SK-N-SH treated with all-trans-retinoic acid at 6 μM for 48 hours (cell line): ENCODE data around the gene ADAM30.

ENCODE experiments used
- ATAC-seq: fragments of 200-7000 bp; cut with Tn5 transposase; 3 replicates; pipeline ENCODE4 v1.9.1; 2020; ENCODE audit warnings: mild to moderate bottlenecking, moderate library complexity
- BACH2 ChIP-seq: fragments of 250-450 bp; sonication (Bioruptor Pico); IDR thresholded peaks from 2 replicates; pipeline ENCODE4 v1.9.0; 2021; ENCODE audit warnings: mild to moderate bottlenecking, borderline replicate concordance
- CSDC2 ChIP-seq: fragments of 250-450 bp; sonication (Bioruptor Pico); IDR thresholded peaks from 2 replicates; pipeline ENCODE4 v1.5.0; 2020; ENCODE audit warnings: mild to moderate bottlenecking, moderate library complexity
- ESRRG ChIP-seq: fragments of 250-450 bp; sonication (Bioruptor Pico); IDR thresholded peaks from 2 replicates; pipeline ENCODE4 v1.6.1; 2021; ENCODE audit warnings: mild to moderate bottlenecking
- GLIS3 ChIP-seq: fragments of 250-450 bp; sonication (Bioruptor Pico); IDR thresholded peaks from 2 replicates; pipeline ENCODE4 v1.5.0; 2020; ENCODE audit warnings: mild to moderate bottlenecking, moderate library complexity
- ISL1 ChIP-seq: fragments of 250-450 bp; sonication (Bioruptor Pico); IDR thresholded peaks from 2 replicates; pipeline ENCODE4 v2.1.2; 2022; ENCODE audit warnings: mild to moderate bottlenecking, moderate library complexity
- OSR1 ChIP-seq: fragments of 250-450 bp; sonication (Bioruptor Pico); IDR thresholded peaks from 2 replicates; pipeline ENCODE4 v1.8.0; 2022; ENCODE audit warnings: moderate library complexity, mild to moderate bottlenecking, inconsistent platforms
- PATZ1 ChIP-seq: fragments of 250-450 bp; sonication (Bioruptor Pico); IDR thresholded peaks from 2 replicates; pipeline ENCODE4 v1.8.0; 2020; ENCODE audit warnings: mild to moderate bottlenecking, moderate library complexity, borderline replicate concordance
- POU6F1 ChIP-seq: fragments of 250-450 bp; sonication (Bioruptor Pico); IDR thresholded peaks from 2 replicates; pipeline ENCODE4 v1.8.0; 2021; ENCODE audit warnings: low read depth, mild to moderate bottlenecking, moderate library complexity, borderline replicate concordance
- RARB ChIP-seq: fragments of 250-450 bp; sonication (Bioruptor Pico); IDR thresholded peaks from 2 replicates; pipeline ENCODE4 v1.8.0; 2021; ENCODE audit warnings: mild to moderate bottlenecking, moderate library complexity
- SNAI2 ChIP-seq: fragments of 250-450 bp; sonication (Bioruptor Pico); IDR thresholded peaks from 2 replicates; pipeline ENCODE4 v1.5.0; 2020; ENCODE audit warnings: mild to moderate bottlenecking, moderate library complexity
- TCF4 ChIP-seq: fragments of 250-450 bp; sonication (Bioruptor Pico); IDR thresholded peaks from 2 replicates; pipeline ENCODE4 v1.8.0; 2021; ENCODE audit warnings: mild to moderate bottlenecking, moderate library complexity, borderline replicate concordance
- TOX ChIP-seq: fragments of 250-450 bp; sonication (Bioruptor Pico); IDR thresholded peaks from 2 replicates; pipeline ENCODE4 v1.8.0; 2021; ENCODE audit warnings: mild to moderate bottlenecking, moderate library complexity, borderline replicate concordance
- TSHZ2 ChIP-seq: fragments of 250-450 bp; sonication (Bioruptor Pico); IDR thresholded peaks from 2 replicates; pipeline ENCODE4 v1.5.0; 2020; ENCODE audit warnings: mild to moderate bottlenecking, moderate library complexity
- ZC3H10 ChIP-seq: fragments of 250-450 bp; sonication (Bioruptor Pico); IDR thresholded peaks from 2 replicates; pipeline ENCODE4 v1.5.1; 2021; ENCODE audit warnings: mild to moderate bottlenecking, moderate library complexity
- ZFP3 ChIP-seq: fragments of 250-450 bp; sonication (Bioruptor Pico); IDR thresholded peaks from 2 replicates; pipeline ENCODE4 v1.5.0; 2020; ENCODE audit warnings: mild to moderate bottlenecking, moderate library complexity
- ZFP30 ChIP-seq: fragments of 450-650 bp; formaldehyde crosslinking; IDR thresholded peaks from 2 replicates; pipeline ENCODE4 v1.5.0; 2022; ENCODE audit warnings: mild to moderate bottlenecking, moderate library complexity
- ZNF565 ChIP-seq: fragments of 450-650 bp; formaldehyde crosslinking; conservative IDR thresholded peaks from 2 replicates; pipeline ENCODE4 v1.5.0; 2020; ENCODE audit warnings: low read depth, mild to moderate bottlenecking, moderate library complexity
- ZNF70 ChIP-seq: fragments of 450-650 bp; formaldehyde crosslinking; IDR thresholded peaks from 2 replicates; pipeline ENCODE4 v1.5.0; 2020; ENCODE audit warnings: mild to moderate bottlenecking, moderate library complexity
- ZNF8 ChIP-seq: fragments of 450-650 bp; formaldehyde crosslinking; IDR thresholded peaks from 2 replicates; pipeline ENCODE4 v1.5.0; 2020; ENCODE audit warnings: mild to moderate bottlenecking, moderate library complexity
- TF ChIP-seq, protein P1 (sequence below): fragments of 250-450 bp; sonication (Bioruptor Pico); IDR thresholded peaks from 2 replicates; pipeline ENCODE4 v1.5.1; 2020; ENCODE audit warnings: low read depth, mild to moderate bottlenecking, moderate library complexity

The ADAM30 gene

DNA sequence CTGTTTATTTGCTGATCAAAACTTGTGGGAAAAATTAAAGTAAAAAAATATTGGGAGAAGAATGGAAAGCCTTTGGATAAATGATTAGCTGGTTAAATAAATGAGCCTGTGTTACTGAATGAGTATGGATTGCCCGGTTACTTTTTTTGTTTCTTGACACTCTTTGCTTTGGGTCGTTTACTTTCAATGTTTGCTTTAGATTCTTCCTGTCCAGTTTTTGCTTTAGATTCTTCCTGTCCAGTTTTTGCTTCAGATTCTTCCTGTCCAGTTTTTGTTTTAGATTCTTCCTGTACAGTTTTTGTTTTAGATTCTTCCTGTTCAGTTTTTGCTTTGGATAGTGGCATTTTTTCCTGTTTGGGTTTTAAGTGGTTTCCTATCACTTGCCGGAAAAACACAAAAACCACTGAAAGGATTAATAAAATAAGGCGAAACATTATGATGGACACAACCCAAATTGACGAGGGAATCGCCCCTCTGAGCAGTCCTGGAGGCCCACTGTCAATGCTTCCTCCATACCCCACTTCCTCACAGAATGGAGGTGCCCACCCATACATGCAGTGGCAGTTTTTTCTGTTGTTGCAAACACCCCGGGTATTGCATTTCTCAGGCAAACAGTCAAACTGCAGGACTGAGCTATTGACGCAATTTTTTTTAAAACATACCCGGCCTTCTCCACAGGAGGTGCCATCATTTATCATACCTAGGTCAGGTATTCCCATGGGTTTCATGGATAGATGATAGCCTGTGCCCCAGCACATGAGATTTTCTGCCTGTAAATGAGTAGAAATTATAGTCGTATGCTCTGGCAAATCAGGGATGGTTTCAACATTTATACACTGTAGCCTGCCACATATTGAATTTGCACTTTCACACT is 2.3 kb downstream of the ADAM30 start (continued):
- TF ChIP-seq, protein P1, sequence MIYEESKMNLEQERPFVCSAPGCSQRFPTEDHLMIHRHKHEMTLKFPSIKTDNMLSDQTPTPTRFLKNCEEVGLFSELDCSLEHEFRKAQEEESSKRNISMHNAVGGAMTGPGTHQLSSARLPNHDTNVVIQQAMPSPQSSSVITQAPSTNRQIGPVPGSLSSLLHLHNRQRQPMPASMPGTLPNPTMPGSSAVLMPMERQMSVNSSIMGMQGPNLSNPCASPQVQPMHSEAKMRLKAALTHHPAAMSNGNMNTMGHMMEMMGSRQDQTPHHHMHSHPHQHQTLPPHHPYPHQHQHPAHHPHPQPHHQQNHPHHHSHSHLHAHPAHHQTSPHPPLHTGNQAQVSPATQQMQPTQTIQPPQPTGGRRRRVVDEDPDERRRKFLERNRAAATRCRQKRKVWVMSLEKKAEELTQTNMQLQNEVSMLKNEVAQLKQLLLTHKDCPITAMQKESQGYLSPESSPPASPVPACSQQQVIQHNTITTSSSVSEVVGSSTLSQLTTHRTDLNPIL, result no peak
- TF ChIP-seq ZFP3 (CRISPR knock-in tag) (no peak), RARB (CRISPR knock-in tag) (no peak)
- TF ChIP-seq, all 23 proteins: peak for 0

DNA sequence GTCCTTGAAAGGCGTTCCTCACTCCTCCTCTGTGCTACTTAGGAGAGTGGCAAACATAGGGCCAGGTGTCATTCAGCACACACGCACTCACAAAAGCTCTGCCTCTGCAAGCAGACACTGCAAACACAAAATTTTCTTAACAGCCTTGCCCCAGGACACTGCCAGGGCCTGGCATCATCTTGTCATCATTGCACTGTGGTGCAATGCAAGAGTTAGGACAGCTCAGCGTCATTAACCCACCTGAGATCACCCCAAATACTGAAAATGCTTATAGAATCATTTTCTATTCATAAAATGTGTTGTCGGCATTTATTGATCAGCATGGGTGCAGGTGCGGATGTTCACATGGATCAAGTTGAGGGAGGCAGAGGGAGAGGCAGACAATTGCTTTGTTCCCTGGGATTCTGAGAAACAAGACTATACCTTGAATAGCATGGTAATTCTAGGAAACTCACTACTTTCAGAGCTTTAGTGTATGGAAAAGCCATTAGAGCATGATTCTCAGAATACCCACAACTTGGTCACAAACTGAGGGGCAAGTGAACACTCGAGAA is 3.0 kb downstream of the ADAM30 start:
- no peak for ATAC-seq
- TF ChIP-seq ZNF565 (no peak), ZFP30 (CRISPR knock-in tag) (no peak), TCF4 (CRISPR knock-in tag) (no peak), GLIS3 (no peak), OSR1 (no peak), ZC3H10 (CRISPR knock-in tag) (no peak), CSDC2 (CRISPR knock-in tag) (no peak), ZNF8 (no peak), ISL1 (no peak)

GRCh38 chr1:119891386-119891785 is 4.9 kb downstream of the ADAM30 start:
- no peak for TF ChIP-seq TOX (CRISPR knock-in tag)
- ATAC-seq, result no peak

DNA sequence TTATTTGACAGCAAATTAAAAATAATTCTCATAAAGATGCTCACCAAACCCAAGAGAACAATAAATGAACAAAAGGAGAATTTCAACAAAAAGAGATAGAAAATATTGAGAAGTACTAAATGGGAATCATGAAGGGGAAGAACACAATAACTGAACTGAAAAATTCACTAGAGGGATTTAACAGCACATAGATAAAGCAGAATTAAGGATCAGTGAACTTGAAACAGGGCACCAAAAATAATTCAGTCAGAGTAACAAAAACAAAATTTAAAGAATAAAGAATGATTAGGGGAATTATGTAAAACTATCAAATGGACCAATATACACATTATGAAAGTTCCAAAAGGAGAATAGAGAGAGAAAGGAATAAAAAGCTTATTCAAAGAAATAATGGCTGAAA is 7.8 kb downstream of the ADAM30 start:
- ATAC-seq, result no peak

DNA sequence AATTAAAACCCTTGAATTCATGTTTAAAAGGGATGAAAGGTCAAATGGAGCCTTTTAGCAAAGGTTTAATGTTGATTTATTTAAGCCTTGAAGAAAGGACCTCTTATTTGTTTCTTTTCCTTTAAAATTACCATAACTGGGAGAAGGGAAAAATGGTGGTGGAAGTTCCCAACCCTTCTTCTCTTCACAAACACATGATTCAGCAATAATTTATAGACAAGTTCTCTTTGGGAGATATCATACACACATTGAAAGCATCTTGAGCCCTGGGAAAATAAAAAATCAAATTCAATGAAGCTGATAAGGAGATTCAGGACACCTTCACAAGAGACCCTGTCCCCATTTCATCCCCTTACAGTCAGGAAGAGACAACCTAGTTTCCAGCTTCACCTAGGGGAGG is 8.9 kb downstream of the ADAM30 start:
- no peak for ATAC-seq
- TF ChIP-seq ZNF70 (no peak), ZFP30 (CRISPR knock-in tag) (no peak), TSHZ2 (CRISPR knock-in tag) (no peak), CSDC2 (CRISPR knock-in tag) (no peak), PATZ1 (CRISPR knock-in tag) (no peak), GLIS3 (no peak), SNAI2 (no peak), TCF4 (CRISPR knock-in tag) (no peak), ZNF565 (no peak)

More for the DNA sequence above, 7.8 kb downstream of the ADAM30 start:
- TF ChIP-seq POU6F1 (CRISPR knock-in tag), result no peak
- TF ChIP-seq, protein P1, result no peak
- TF ChIP-seq ZFP30 (CRISPR knock-in tag), result peak; percentile 63
- TF ChIP-seq BACH2, result no peak
- no peak for TF ChIP-seq ESRRG (CRISPR knock-in tag)
- TF ChIP-seq, all 23 proteins: peak for 1
